Measurements from ENCODE around the gene POLR3B.

GRCh38 chr12:106392759-106393158 is 35.2 kb downstream of the POLR3B start:
- no peak for TF ChIP-seq JUN (IDR thresholded peaks at IDR 0.05; ENCODE audit: borderline replicate concordance, low read depth, low read length)
- no peak for TF ChIP-seq JUN (CRISPR knock-in tag; IDR thresholded peaks at IDR 0.05; ENCODE audit: borderline replicate concordance)
- TF ChIP-seq CBX3 (IDR thresholded peaks at IDR 0.05; ENCODE audit: borderline replicate concordance in 1 of 2, low read length in 2 of 2) = no peak
- no peak for TF ChIP-seq ATF3 (IDR thresholded peaks at IDR 0.05)
- no peak for TF ChIP-seq ATF3 (CRISPR knock-in tag; conservative IDR thresholded peaks at IDR 0.05)
- no peak for TF ChIP-seq ZNF584 (CRISPR knock-in tag; IDR thresholded peaks at IDR 0.05; ENCODE audit: low read depth)
- no peak for TF ChIP-seq CTCF (IDR thresholded peaks at IDR 0.05 in 2 of 3, conservative IDR thresholded peaks at IDR 0.05 in 1 of 3; ENCODE audit: insufficient read depth in 2 of 3, low read depth in 1 of 3, low read length in 3 of 3)
- no peak for TF ChIP-seq GATA2 (CRISPR knock-in tag; IDR thresholded peaks at IDR 0.05)
- no peak for TF ChIP-seq EP300 (IDR thresholded peaks at IDR 0.05; ENCODE audit: low read length)
- no peak for TF ChIP-seq ZC3H8 (IDR thresholded peaks at IDR 0.05)
- no peak for TF ChIP-seq NFE2 (IDR thresholded peaks at IDR 0.05; ENCODE audit: low read depth)
- TF ChIP-seq CEBPB (tag; IDR thresholded peaks at IDR 0.05) = no peak
- TF ChIP-seq ZBTB43 (CRISPR knock-in tag; IDR thresholded peaks at IDR 0.05) = no peak
- TF ChIP-seq ZFX (CRISPR knock-in tag; IDR thresholded peaks at IDR 0.05) = no peak

All from K562 (cell line).